ENCODE measurements around the gene NKAIN2.

DNA sequence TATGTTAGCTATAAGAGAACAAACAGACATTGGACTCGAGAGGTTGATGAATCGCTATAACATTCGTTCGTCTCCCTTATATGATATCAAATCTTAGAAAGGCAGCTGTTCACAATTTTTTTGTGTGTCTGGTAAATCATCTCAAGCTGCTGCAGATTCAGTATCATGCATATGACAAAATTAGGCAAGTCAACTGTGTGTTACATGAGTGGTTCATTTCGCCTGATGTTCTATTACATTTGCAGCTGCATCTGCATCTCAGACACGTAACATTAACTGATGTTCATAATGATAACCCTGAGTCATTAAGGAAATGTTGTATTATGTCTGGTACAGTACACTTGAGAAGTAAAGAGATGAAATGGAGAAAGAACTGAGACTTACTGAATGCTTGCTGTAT, 92.1 kb downstream of the NKAIN2 start:
- TF ChIP-seq, protein P1, sequence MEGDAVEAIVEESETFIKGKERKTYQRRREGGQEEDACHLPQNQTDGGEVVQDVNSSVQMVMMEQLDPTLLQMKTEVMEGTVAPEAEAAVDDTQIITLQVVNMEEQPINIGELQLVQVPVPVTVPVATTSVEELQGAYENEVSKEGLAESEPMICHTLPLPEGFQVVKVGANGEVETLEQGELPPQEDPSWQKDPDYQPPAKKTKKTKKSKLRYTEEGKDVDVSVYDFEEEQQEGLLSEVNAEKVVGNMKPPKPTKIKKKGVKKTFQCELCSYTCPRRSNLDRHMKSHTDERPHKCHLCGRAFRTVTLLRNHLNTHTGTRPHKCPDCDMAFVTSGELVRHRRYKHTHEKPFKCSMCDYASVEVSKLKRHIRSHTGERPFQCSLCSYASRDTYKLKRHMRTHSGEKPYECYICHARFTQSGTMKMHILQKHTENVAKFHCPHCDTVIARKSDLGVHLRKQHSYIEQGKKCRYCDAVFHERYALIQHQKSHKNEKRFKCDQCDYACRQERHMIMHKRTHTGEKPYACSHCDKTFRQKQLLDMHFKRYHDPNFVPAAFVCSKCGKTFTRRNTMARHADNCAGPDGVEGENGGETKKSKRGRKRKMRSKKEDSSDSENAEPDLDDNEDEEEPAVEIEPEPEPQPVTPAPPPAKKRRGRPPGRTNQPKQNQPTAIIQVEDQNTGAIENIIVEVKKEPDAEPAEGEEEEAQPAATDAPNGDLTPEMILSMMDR (IDR thresholded peaks at IDR 0.05): no peak
- no peak for TF ChIP-seq POLR2A (IDR thresholded peaks at IDR 0.05)

Data from thyroid gland (tissue), 4 donors.